GM12874 (cell line): ENCODE data around the gene PLAC8.

Source experiments
- TF ChIP-seq, protein P1 (sequence below): IDR thresholded peaks from 2 replicates; pipeline ENCODE4 v1.5.1; 2011; ENCODE audit warnings: low read depth, mild to moderate bottlenecking, control low read depth, low read length, moderate library complexity; ENCODE audit not compliant: insufficient read depth

Gene PLAC8, protein sequence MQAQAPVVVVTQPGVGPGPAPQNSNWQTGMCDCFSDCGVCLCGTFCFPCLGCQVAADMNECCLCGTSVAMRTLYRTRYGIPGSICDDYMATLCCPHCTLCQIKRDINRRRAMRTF

DNA sequence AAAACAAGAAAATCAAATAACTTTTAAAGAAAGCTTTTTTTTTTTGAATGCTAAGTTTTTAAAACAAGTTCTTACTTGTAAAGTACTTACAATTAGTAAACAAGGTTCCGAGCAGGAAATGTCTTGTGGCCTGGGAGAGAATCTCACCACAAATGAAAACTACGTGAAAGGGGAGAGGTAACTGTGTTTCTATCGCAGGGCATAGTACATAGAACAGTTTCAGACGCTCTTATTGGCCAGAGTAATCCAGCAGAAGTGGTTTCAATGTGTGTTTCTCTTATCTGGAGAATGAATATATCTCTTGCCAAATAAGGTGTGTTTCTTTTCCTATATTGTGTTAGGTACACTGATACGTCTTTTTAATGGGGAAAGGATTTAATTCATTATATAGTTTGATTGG, at the start of gene PLAC8:
PLAC8 (minus strand) TSS at position 154 of the 400 bp plus-strand sequence. CDS start 6,808 bp downstream, outside the sequence.
- TF ChIP-seq, protein P1, sequence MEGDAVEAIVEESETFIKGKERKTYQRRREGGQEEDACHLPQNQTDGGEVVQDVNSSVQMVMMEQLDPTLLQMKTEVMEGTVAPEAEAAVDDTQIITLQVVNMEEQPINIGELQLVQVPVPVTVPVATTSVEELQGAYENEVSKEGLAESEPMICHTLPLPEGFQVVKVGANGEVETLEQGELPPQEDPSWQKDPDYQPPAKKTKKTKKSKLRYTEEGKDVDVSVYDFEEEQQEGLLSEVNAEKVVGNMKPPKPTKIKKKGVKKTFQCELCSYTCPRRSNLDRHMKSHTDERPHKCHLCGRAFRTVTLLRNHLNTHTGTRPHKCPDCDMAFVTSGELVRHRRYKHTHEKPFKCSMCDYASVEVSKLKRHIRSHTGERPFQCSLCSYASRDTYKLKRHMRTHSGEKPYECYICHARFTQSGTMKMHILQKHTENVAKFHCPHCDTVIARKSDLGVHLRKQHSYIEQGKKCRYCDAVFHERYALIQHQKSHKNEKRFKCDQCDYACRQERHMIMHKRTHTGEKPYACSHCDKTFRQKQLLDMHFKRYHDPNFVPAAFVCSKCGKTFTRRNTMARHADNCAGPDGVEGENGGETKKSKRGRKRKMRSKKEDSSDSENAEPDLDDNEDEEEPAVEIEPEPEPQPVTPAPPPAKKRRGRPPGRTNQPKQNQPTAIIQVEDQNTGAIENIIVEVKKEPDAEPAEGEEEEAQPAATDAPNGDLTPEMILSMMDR: no peak

DNA sequence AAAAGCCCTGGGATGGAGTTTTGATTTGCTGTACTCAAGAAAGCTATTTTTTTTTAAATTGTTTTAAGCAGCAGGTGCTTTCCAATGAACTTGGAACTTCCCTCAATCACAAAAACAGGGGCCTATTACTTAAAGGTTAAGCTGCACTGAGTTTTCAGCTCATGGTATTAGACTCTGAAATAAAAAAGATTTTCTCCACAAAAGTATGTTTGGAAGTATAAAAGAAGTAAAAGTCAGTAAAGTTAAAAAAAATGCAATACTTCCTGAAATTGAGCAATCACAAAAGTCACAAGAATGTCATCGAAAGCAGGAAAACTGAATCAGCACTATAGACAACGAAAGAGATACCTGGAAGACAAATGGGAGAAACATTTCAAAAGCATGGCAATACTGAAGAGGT, 38.9 kb upstream of the PLAC8 start:
- TF ChIP-seq, protein P1: no peak

DNA sequence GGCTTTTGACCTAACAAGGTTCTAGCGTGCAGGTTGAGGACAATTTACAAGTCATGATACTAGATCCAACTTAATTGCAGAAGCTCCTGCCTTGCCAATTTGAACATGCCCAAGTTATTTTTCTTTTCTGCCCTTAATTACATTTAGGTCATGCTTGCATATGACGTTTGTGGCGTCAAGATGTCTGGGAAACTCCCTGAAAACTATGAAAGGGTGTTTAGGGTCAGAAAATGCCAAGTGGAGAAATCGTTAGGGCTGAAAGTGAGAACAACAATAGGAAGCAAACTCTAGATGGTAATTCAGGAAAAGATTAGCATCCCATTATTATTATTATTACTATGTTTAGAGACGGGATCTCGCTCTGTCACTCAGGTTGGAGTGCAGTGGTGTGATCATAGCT, 38.2 kb upstream of the PLAC8 start:
- TF ChIP-seq, protein P1: no peak

DNA sequence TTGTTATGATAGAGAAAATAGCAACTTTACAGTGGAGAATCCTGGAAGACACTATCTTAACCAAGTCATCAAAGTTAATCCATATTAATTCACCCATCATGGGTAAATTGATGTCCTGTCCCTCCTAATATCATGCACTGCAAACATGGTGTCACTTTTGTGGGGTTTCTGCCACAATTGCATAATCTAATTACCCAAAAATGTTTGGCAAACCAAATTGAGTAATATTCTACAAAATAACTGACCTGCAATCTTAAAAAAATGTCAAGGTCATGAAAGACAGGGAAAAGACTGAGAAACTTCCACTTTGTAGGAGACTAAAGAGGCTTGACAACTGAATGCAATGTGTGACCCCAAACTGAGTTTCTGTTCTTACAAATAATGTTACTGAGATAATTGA, 37.1 kb upstream of the PLAC8 start:
- TF ChIP-seq, protein P1: no peak

DNA sequence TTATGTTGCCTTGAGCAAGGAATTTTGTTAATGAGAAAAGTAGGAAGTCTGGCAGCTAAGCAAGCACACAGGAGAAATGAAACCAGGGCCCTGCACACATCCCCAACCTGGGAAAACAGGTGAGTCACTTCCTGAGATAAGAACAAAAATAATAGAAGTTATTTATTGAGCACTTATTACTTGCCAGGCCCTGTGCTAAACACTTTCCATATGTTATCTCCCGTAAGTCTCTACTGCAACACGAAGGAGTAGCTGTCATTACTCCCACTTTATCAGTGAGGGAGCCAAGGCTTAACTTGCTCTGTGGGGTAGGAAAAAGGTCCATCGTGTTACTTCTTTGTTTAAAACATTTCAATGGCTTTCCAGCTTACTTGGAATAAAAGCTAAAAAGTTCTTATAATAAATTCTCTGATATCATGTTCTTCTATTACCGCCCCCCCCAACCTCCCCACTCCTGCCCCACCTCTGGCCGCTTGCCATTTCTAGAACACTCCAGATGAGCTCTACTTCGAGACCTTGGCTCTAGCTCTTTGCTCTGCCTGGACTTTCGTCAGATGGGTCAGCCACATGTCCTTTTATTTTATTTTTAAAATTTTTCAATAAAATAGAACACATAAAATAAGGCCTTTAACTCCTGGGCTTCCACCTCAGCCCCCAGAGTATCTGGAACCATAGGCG, 36.3 kb upstream of the PLAC8 start:
- TF ChIP-seq, protein P1: no peak

DNA sequence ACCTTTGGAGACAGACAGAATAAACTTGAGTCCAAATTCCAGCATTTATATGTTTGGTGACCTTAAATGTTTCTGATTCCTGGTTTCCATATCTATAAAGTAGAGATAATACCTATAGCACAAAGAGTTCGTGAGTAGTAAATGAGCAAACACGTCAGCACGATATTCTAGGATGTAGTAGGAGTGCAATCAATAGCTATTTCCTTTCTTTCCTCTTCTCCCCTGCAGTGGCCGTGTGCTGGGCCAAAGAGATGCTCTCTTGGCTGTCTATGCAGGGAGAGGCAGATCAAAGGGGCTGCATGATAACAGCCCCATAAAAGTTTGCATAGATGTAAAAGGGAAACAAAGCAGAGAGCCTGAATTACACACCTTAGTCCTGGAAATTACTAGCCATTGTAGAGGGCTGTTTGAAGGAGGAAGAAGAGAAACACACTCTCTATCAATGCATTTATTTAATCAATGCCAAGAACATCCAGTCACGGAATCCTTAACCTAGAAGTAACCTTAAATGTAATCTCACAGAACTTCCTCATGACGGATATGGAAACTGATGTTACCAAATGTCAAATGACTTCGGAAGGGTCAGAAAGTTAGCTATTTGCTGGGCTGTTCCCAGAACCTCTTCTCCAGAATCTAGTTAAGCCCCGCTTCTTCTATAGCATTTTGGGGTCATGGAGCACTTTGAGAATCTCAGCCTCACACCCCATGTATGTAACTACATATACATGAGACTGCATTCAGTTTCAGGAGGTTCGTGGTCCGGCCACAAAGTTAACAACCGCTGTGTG, 35.5 kb upstream of the PLAC8 start:
- TF ChIP-seq, protein P1: no peak

DNA sequence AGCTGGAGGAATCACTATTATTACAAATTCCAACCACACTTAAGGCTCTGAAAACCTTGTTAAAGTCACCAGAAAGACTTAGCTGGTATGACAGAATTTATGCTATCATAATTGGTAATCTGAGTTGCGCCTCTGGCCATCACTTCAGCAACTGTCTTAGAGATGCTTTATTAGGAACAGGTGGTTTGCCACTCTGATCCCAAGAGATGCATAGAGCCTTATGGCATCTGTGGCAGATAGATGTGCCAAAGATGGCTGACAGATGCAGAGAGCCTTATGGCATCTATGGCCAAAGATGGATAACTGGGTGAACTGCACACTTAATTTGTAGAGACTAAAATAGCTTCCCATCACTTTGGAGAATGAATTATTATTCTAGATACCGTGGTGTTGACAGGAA, 32.3 kb upstream of the PLAC8 start:
- TF ChIP-seq, protein P1: no peak
